K562 (cell line): ENCODE results near the gene C1orf116. TPM values are rescaled to one million over a fixed set of nuclear protein-coding genes. Genes with fewer than 3 reads are reported as not detected.

ENCODE experiments used
- ATAC-seq: fragments of 200-7000 bp; cut with Tn5 transposase; 3 replicates; pipeline ENCODE4 v1.9.1; 2020; ENCODE audit warnings: moderate library complexity
- BruUV-seq: library from RNA; stranded (reverse); fragments of 400-500 nt; replicated peaks from 2 replicates; lab custom pipeline; 2021; lab: Mats Ljungman, UMichigan
- CTCF ChIA-PET: fragments of 300-600 bp; formaldehyde crosslinking; extraction: SDS; loops from one replicate; lab custom pipeline; 2021; ENCODE audit warnings: low intra/inter-chr PET ratio; lab: Yijun Ruan, JAX
- POLR2A ChIA-PET: fragments of 300-600, 350-650 bp; sonication (Branson Sonifier 250); formaldehyde crosslinking; extraction: SDS; loops from one replicate; lab custom pipeline; 2021; ENCODE audit warnings: antibody characterized with exemption, inconsistent platforms; lab: Yijun Ruan, JAX
- DNase-seq, 4 experiments: peaks; one replicate each; pipeline versions ENCODE4 v3.0.0 to v3.0.0-alpha.2; 2011 to 2018; ENCODE audit warnings: low spot score in 3 of 4, mixed read lengths in 3 of 4; ENCODE audit errors: extremely low read depth in 1 of 4
- FAIRE-seq: peaks from 2 replicates; lab custom pipeline; 2011; peaks lifted over from hg19 to GRCh38; lab: Jason Lieb, UNC
- H2AFZ ChIP-seq: 2 replicates; pipeline ENCODE4 v1.6.0; 2011; ENCODE audit warnings: low read depth, low read length, control low read depth, inconsistent platforms
- H3K27ac ChIP-seq: fragments of 200-600 bp; 3 replicates; pipeline ENCODE4 v1.8.0; 2011; ENCODE audit warnings: low read depth, mild to moderate bottlenecking, control low read depth, inconsistent platforms, low read length, moderate library complexity, mixed read lengths; ENCODE audit errors: extremely low read depth
- H3K27me3 ChIP-seq, 2 experiments: fragments of 300-600 bp in 1 of 2; 2 replicates in 1 of 2; 3 replicates in 1 of 2; pipeline versions ENCODE4 v1.6.0 to v1.8.0; 2011; ENCODE audit warnings: inconsistent platforms in 2 of 2, low read length in 2 of 2, mild to moderate bottlenecking in 1 of 2, mixed read lengths in 1 of 2, moderate library complexity in 1 of 2; ENCODE audit not compliant: control insufficient read depth in 2 of 2, insufficient read depth in 2 of 2
- H3K36me3 ChIP-seq: fragments of 300-600 bp; 3 replicates; pipeline ENCODE4 v1.8.0; 2011; ENCODE audit warnings: mild to moderate bottlenecking, low read length, inconsistent platforms; ENCODE audit not compliant: control insufficient read depth, insufficient read depth
- H3K4me1 ChIP-seq, 2 experiments: fragments of 200-600 bp in 1 of 2; replicated peaks in 1 of 2; 2 replicates in 1 of 2; 3 replicates in 1 of 2; pipeline versions ENCODE4 v1.5.1 to v1.8.0; 2011; ENCODE audit warnings: inconsistent platforms in 2 of 2, low read length in 2 of 2, mild to moderate bottlenecking in 1 of 2, mixed read lengths in 1 of 2, moderate library complexity in 1 of 2; ENCODE audit not compliant: control insufficient read depth in 2 of 2, insufficient read depth in 2 of 2
- H3K4me2 ChIP-seq: 2 replicates; pipeline ENCODE4 v1.6.1; 2011; ENCODE audit warnings: low read length, control low read depth, inconsistent platforms, mixed read lengths; ENCODE audit not compliant: insufficient read depth
- H3K4me3 ChIP-seq: fragments of 200-600 bp; sonication (generic), shearing (Covaris generic); 2 replicates; pipeline ENCODE4 v1.5.1; 2016; ENCODE audit warnings: control low read depth, inconsistent platforms
- H3K79me2 ChIP-seq: fragments of 200-600 bp; 3 replicates; pipeline ENCODE4 v1.8.0; 2011; ENCODE audit warnings: low read length, inconsistent platforms; ENCODE audit not compliant: control insufficient read depth, insufficient read depth
- H3K9ac ChIP-seq, 2 experiments: 2 replicates each; pipeline versions ENCODE4 v1.6.0 to v1.6.1; 2011; ENCODE audit warnings: low read depth in 2 of 2, low read length in 2 of 2, control low read depth in 1 of 2, inconsistent platforms in 1 of 2, mild to moderate bottlenecking in 1 of 2, mixed read lengths in 1 of 2; ENCODE audit not compliant: insufficient read depth in 1 of 2
- H3K9me1 ChIP-seq: one replicate; pipeline ENCODE4 v1.6.0; 2011; ENCODE audit warnings: inconsistent platforms, mild to moderate bottlenecking, low read length, moderate library complexity; ENCODE audit not compliant: control insufficient read depth, insufficient read depth
- H3K9me3 ChIP-seq: replicated peaks from 2 replicates; pipeline ENCODE4 v1.5.1; 2011; ENCODE audit warnings: low read depth, low read length, inconsistent platforms; ENCODE audit not compliant: control insufficient read depth, insufficient read depth
- H4K20me1 ChIP-seq: replicated peaks from 2 replicates; pipeline ENCODE4 v1.6.1; 2011; ENCODE audit warnings: low read length, inconsistent platforms, mixed read lengths; ENCODE audit not compliant: control insufficient read depth, insufficient read depth
- BDP1 ChIP-seq: IDR thresholded peaks from 3 replicates; pipeline ENCODE4 v1.6.1; 2011; ENCODE audit not compliant: insufficient read length, insufficient read depth
- CC2D1A ChIP-seq: fragments of 450-650 bp; IDR thresholded peaks from 2 replicates; pipeline ENCODE4 v1.6.1; 2017; ENCODE audit warnings: mild to moderate bottlenecking
- CEBPG ChIP-seq, 3 experiments: fragments of 200-800 bp in 1 of 3; sonication (Bioruptor generic) in 1 of 3; sonication (generic) in 1 of 3; formaldehyde crosslinking in 1 of 3; IDR thresholded peaks in 2 of 3; conservative IDR thresholded peaks in 1 of 3; 2 replicates each; pipeline versions ENCODE4 v1.6.1 to v1.8.0; 2016 to 2022; ENCODE audit warnings: missing compliant biosample characterization in 2 of 3, missing genetic modification characterization in 2 of 3, mild to moderate bottlenecking in 1 of 3, missing genetic modification reagents in 1 of 3
- DNMT1 ChIP-seq: fragments of 450-650 bp; IDR thresholded peaks from 2 replicates; pipeline ENCODE4 v1.6.1; 2016; ENCODE audit warnings: antibody characterized with exemption, mild to moderate bottlenecking
- LEF1 ChIP-seq: fragments of 450-650 bp; IDR thresholded peaks from 2 replicates; pipeline ENCODE4 v1.6.1; 2016; ENCODE audit warnings: mild to moderate bottlenecking
- MEF2D ChIP-seq: conservative IDR thresholded peaks from 2 replicates; pipeline ENCODE4 v1.6.1; 2016; ENCODE audit warnings: low read depth, missing genetic modification characterization, missing compliant biosample characterization
- RBBP5 ChIP-seq: fragments of 200-600 bp; sonication (generic); IDR thresholded peaks from 2 replicates; pipeline ENCODE4 v1.6.1; 2012; ENCODE audit warnings: borderline replicate concordance, mild to moderate bottlenecking, low read length, control low read depth, inconsistent platforms; ENCODE audit not compliant: insufficient read depth, poor library complexity, severe bottlenecking
- ZNF512 ChIP-seq: IDR thresholded peaks from 2 replicates; pipeline ENCODE4 v1.6.1; 2016; ENCODE audit warnings: missing genetic modification characterization, missing compliant biosample characterization
- ZNF639 ChIP-seq, 2 experiments: fragments of 200-800 bp in 1 of 2; sonication (Bioruptor generic) in 1 of 2; sonication (generic) in 1 of 2; formaldehyde crosslinking in 1 of 2; IDR thresholded peaks in 1 of 2; conservative IDR thresholded peaks in 1 of 2; 2 replicates each; pipeline versions ENCODE4 v1.5.0 to v1.6.1; 2016 to 2020; ENCODE audit warnings: missing compliant biosample characterization in 1 of 2, missing genetic modification characterization in 1 of 2, missing genetic modification reagents in 1 of 2
- WGBS: fragments of 100-300 bp; shearing (Covaris generic); methylation state at CpG from one replicate; pipeline ENCODE4 v1.1.6; 2016; ENCODE audit warnings: low coverage, mixed read lengths; ENCODE audit not compliant: insufficient coverage; ENCODE audit errors: missing lambda C conversion rate; 5-methylcytosine and 5-hydroxymethylcytosine counted together
- in situ Hi-C: fragments of 300-500 bp; cut with MboI; formaldehyde crosslinking; loops from 4 replicates; pipeline ENCODE4 v1.15.0; 2018; ENCODE audit warnings: inconsistent platforms, mixed read lengths
- intact Hi-C: fragments of 100-400 bp; cut with micrococcal nuclease; formaldehyde crosslinking; loops from 2 replicates; pipeline ENCODE4 v1.14.2; 2022
- polyA plus RNA-seq, 8 experiments: library from polyadenylated mRNA; depleted of rRNA in 4 of 8; stranded (reverse) in 5 of 8; unstranded in 3 of 8; fragments of >200 nt; fragmentation: Nextera tagmentation in 2 of 8; fragmentation: Illumina TruSeq in 1 of 8; extraction: Ambion mirVana in 2 of 8; extraction: Trizol in 1 of 8; gene quantifications; 2 replicates each; pipeline versions ENCODE4 v1.2.1 to v1.2.3, GENCODE V29; 2011 to 2014; ENCODE audit warnings: inconsistent platforms in 1 of 8, missing spikeins in 1 of 8
- total RNA-seq, 7 experiments: library from RNA; depleted of rRNA in 6 of 7; stranded (reverse); fragments of >200 nt in 6 of 7; fragmentation: Illumina TruSeq in 2 of 7; extraction: Trizol in 2 of 7; gene quantifications; 2 replicates each; pipeline versions ENCODE4 v1.2.1 to v1.2.3, GENCODE V29; 2011 to 2021; ENCODE audit warnings: low replicate concordance in 1 of 7

Gene C1orf116
- total and polyA plus RNA-seq, 9 of the 15 experiments (the other 6 are each of a cell fraction or from before 2014, with no cell fraction given) = 0.62 to 3.0 (median 0.95) TPM

GRCh38 chr1:206998816-206999215 lies 33.7 kb downstream of the C1orf116 start:
- Histone ChIP-seq H2AFZ (no peak overlapping the region), H3K27ac (no peak overlapping the region), H3K9me3 (no peaks in the 10 kb centered on the region), H3K36me3 (no peaks in the 10 kb centered on the region), H3K4me3 (no peak overlapping the region), H3K79me2 (no peaks in the 10 kb centered on the region), H4K20me1 (no peaks in the 10 kb centered on the region), H3K27me3 (no peaks in the 10 kb centered on the region), H3K4me2 (no peak overlapping the region), H3K4me1 (peaks cover 5 to 18% of the 10 kb centered on the region in 2 experiments; a peak in 4 of 5 replicates), H3K9me1 (no peaks in the 10 kb centered on the region), H3K9ac (no peak overlapping the region)
- intact Hi-C loops (no loop called here), in situ Hi-C loops (no loop called here)
- POLR2A ChIA-PET = interaction anchor here (0.8 to 1.6 kb wide), 2 partner anchors 17 to 28 kb away, joined by 4 read pairs; no protein-coding TSS in a partner anchor
- BruUV-seq = no TSS peak
- TF ChIP-seq MEF2D (tag) = no peak
- no peak for TF ChIP-seq CEBPG (CRISPR knock-in tag; IDR thresholded peaks at IDR 0.05)
- TF ChIP-seq CEBPG (tag; conservative IDR thresholded peaks at IDR 0.05 in 1 of 2, IDR thresholded peaks at IDR 0.05 in 1 of 2) = 0 out of 4 replicates have a peak, but pooled peaks have one; percentile 8 to 19
- WGBS = 75% methylated on average over 2 of the region's 2 CpGs
- CTCF ChIA-PET = no interaction called here
- FAIRE-seq = no peak
- no peak for DNase-seq
- peak; percentile 36 for ATAC-seq

GRCh38 chr1:206992790-206993189 lies 39.8 kb downstream of the C1orf116 start:
- Histone ChIP-seq H3K36me3 (no peaks in the 10 kb centered on the region), H3K9me1 (no peaks in the 10 kb centered on the region), H3K79me2 (no peaks in the 10 kb centered on the region), H3K9me3 (no peaks in the 10 kb centered on the region), H3K4me2 (no peak overlapping the region), H3K27me3 (no peaks in the 10 kb centered on the region), H3K9ac (no peak overlapping the region), H3K4me1 (peaks cover 4 to 9% of the 10 kb centered on the region in 2 experiments; a peak in 4 of 5 replicates), H4K20me1 (no peaks in the 10 kb centered on the region), H3K27ac (no peak overlapping the region), H2AFZ (0 out of 2 replicates have a peak overlapping the region, but pooled peaks have one; percentile 20), H3K4me3 (no peak overlapping the region)
- ChIA-PET POLR2A (interaction anchor here (0.6 kb wide), 1 partner anchor 80 kb away, joined by 5 read pairs; no protein-coding TSS in a partner anchor), CTCF (no interaction called here)
- FAIRE-seq (no peak), ATAC-seq (no peak), DNase-seq (no peak)
- in situ Hi-C loops (no loop called here), intact Hi-C loops (no loop called here)
- BruUV-seq = no TSS peak
- TF ChIP-seq CC2D1A (no peak), LEF1 (no peak), RBBP5 (no peak), ZNF639 (CRISPR knock-in tag; conservative IDR thresholded peaks at IDR 0.05 in 1 of 2, IDR thresholded peaks at IDR 0.05 in 1 of 2) (no peak), ZNF512 (tag) (no peak), BDP1 (no peak), DNMT1 (no peak)
